ENCODE measurements around the gene SLC25A21. TPM values are rescaled to one million over a fixed set of nuclear protein-coding genes. Genes with fewer than 3 reads are reported as not detected.

Gene SLC25A21
- polyA plus RNA-seq, 1 experiment: 0.50 TPM

GRCh38 chr14:36955967-36956366 lies 216.4 kb downstream of the SLC25A21 start:
- DNase-seq (ENCODE audit: low read depth): no peak
- Histone ChIP-seq H3K27me3 (ENCODE audit: control insufficient read depth, insufficient read depth, low read length) (no peaks in the 10 kb centered on the region), H3K4me3 (ENCODE audit: low read depth, low read length) (no peak overlapping the region), H3K36me3 (ENCODE audit: control insufficient read depth, insufficient read depth, low read length) (no peaks in the 10 kb centered on the region)
- no peak for TF ChIP-seq CTCF (IDR thresholded peaks at IDR 0.05; ENCODE audit: insufficient read depth, low read depth, low read length)
- ChIA-PET CTCF (interaction anchor here (1.7 kb wide), 1 partner anchor 13 kb away, joined by 7 read pairs; no protein-coding TSS in a partner anchor), POLR2A (no interaction called here)

- Histone ChIP-seq H3K36me3 (ENCODE audit: control insufficient read depth, insufficient read depth, low read length) (no peaks in the 10 kb centered on the region), H3K4me3 (ENCODE audit: low read depth, low read length) (no peak overlapping the region), H3K27me3 (ENCODE audit: control insufficient read depth, insufficient read depth, low read length) (no peaks in the 10 kb centered on the region)
- TF ChIP-seq CTCF (IDR thresholded peaks at IDR 0.05; ENCODE audit: insufficient read depth, low read depth, low read length): no peak
- CTCF ChIA-PET: no interaction called here
- POLR2A ChIA-PET: no interaction called here
- DNase-seq (ENCODE audit: low read depth): no peak
These were observed 217.0 kb downstream of the SLC25A21 start for GRCh38 chr14:36955376-36955775.

GRCh38 chr14:36952689-36953088 lies 219.7 kb downstream of the SLC25A21 start:
- TF ChIP-seq CTCF (IDR thresholded peaks at IDR 0.05; ENCODE audit: insufficient read depth, low read depth, low read length): no peak
- POLR2A ChIA-PET: no interaction called here
- peak; percentile 35 for DNase-seq (ENCODE audit: low read depth)
- no peak overlapping the region for H3K4me3 ChIP-seq (ENCODE audit: low read depth, low read length)
- CTCF ChIA-PET: interaction anchor here (1.4 kb wide), 1 partner anchor 10 kb away, joined by 14 read pairs; no protein-coding TSS in a partner anchor
- no peaks in the 10 kb centered on the region for H3K36me3 ChIP-seq (ENCODE audit: control insufficient read depth, insufficient read depth, low read length)
- no peaks in the 10 kb centered on the region for H3K27me3 ChIP-seq (ENCODE audit: control insufficient read depth, insufficient read depth, low read length)

GRCh38 chr14:36951380-36951911 lies 221.0 kb downstream of the SLC25A21 start:
- TF ChIP-seq CTCF (IDR thresholded peaks at IDR 0.05; ENCODE audit: insufficient read depth, low read depth, low read length): no peak
- no peak overlapping the region for H3K4me3 ChIP-seq (ENCODE audit: low read depth, low read length)
- no peaks in the 10 kb centered on the region for H3K27me3 ChIP-seq (ENCODE audit: control insufficient read depth, insufficient read depth, low read length)
- ChIA-PET CTCF (interaction anchor here (2.5 kb wide), 1 partner anchor 9 kb away, joined by 12 read pairs; no protein-coding TSS in a partner anchor), POLR2A (no interaction called here)
- H3K36me3 ChIP-seq (ENCODE audit: control insufficient read depth, insufficient read depth, low read length): no peaks in the 10 kb centered on the region
- DNase-seq (ENCODE audit: low read depth): no peak

- no peak for TF ChIP-seq CTCF (IDR thresholded peaks at IDR 0.05; ENCODE audit: insufficient read depth, low read depth, low read length)
- CTCF ChIA-PET: interaction anchor here (2.5 kb wide), 1 partner anchor 9 kb away, joined by 12 read pairs; no protein-coding TSS in a partner anchor
- no peaks in the 10 kb centered on the region for H3K36me3 ChIP-seq (ENCODE audit: control insufficient read depth, insufficient read depth, low read length)
- DNase-seq (ENCODE audit: low read depth): no peak
- no peak overlapping the region for H3K4me3 ChIP-seq (ENCODE audit: low read depth, low read length)
- POLR2A ChIA-PET: no interaction called here
- H3K27me3 ChIP-seq (ENCODE audit: control insufficient read depth, insufficient read depth, low read length): no peaks in the 10 kb centered on the region
These were observed 221.6 kb downstream of the SLC25A21 start for GRCh38 chr14:36950812-36951211.
